GM19468 (cell line): Measurements from ENCODE around the gene EPAS1.

ENCODE experiments used
- ATAC-seq: cut with Tn5 transposase; IDR thresholded peaks from one replicate; pipeline ENCODE4 v1.9.1; 2021; ENCODE audit warnings: mild to moderate bottlenecking, moderate library complexity, moderate number of reproducible peaks; ENCODE audit not compliant: unreplicated experiment; ENCODE audit errors: extremely low read depth

EPAS1 gene

GRCh38 chr2:46424937-46425336 is 127.7 kb downstream of the EPAS1 start:
- ATAC-seq = no peak

- no peak for ATAC-seq
These were observed 131.8 kb downstream of the EPAS1 start for GRCh38 chr2:46428911-46429436.

- ATAC-seq = no peak
These were observed 133.2 kb downstream of the EPAS1 start for GRCh38 chr2:46430413-46430812.

- no peak for ATAC-seq
These were observed 133.8 kb downstream of the EPAS1 start for GRCh38 chr2:46430992-46431391.

GRCh38 chr2:46431481-46432235 is 134.5 kb downstream of the EPAS1 start:
- ATAC-seq = no peak

GRCh38 chr2:46434851-46435273 is 137.7 kb downstream of the EPAS1 start:
- no peak for ATAC-seq

- ATAC-seq = no peak
These were observed 138.1 kb downstream of the EPAS1 start for GRCh38 chr2:46435353-46435752.

GRCh38 chr2:46435796-46436360 is 138.7 kb downstream of the EPAS1 start:
- no peak for ATAC-seq
